ENCODE measurements around the gene MTAP. TPM values are rescaled to one million over a fixed set of nuclear protein-coding genes. Genes with fewer than 3 reads are reported as not detected.

MTAP gene
- total and polyA plus RNA-seq, 4 donors: 8.6 to 17.7 (median 12.6) TPM

DNA sequence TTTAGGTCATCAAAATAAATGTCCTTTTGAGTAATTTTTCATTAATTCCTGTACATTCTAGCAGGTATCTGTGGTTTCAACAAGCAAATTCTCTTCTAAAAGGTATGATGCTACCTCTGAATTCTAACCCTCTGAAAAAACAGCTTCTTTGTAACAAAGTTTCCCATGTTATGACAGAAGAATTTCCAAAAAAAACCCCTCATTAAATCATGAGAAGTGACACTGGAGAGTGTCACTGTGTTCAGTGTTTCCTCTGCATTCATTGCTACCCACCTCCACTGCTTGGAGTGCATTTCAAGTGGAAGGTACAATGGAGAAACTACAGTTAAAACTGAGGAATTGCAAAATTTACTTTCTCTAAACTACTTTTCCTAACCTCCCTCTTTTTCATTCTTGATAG is 181.7 kb downstream of the MTAP start:
- Histone ChIP-seq H3K4me3 (ENCODE audit: low read depth in 1 of 3, low read length in 3 of 3) (no peak overlapping the region), H3K27me3 (ENCODE audit: control insufficient read depth in 4 of 4, insufficient read depth in 4 of 4, low read length in 3 of 4) (peaks cover 0 to 7% (median under 1%) of the 10 kb centered on the region in 4 donors), H3K9me3 (ENCODE audit: control insufficient read depth in 4 of 4, low read length in 3 of 4) (no peaks in the 10 kb centered on the region), H3K4me1 (ENCODE audit: control insufficient read depth in 4 of 4, insufficient read depth in 4 of 4, low read length in 3 of 4) (no peaks in the 10 kb centered on the region), H3K9ac (ENCODE audit: low read depth in 1 of 2, low read length in 2 of 2) (no peak overlapping the region), H3K27ac (ENCODE audit: low read depth in 1 of 2, low read length in 2 of 2) (no peak overlapping the region), H3K36me3 (ENCODE audit: control insufficient read depth in 4 of 4, insufficient read depth in 3 of 4, low read depth in 1 of 4, low read length in 3 of 4) (no peaks in the 10 kb centered on the region)
- DNase-seq (ENCODE audit: low spot score): no peak
- no peak for TF ChIP-seq HNF4G (IDR thresholded peaks at IDR 0.05)
- TF ChIP-seq NR2F2 (IDR thresholded peaks at IDR 0.05): no peak
- TF ChIP-seq GABPA (IDR thresholded peaks at IDR 0.05 in 1 of 2, conservative IDR thresholded peaks at IDR 0.05 in 1 of 2): no peak
- TF ChIP-seq, protein P1, sequence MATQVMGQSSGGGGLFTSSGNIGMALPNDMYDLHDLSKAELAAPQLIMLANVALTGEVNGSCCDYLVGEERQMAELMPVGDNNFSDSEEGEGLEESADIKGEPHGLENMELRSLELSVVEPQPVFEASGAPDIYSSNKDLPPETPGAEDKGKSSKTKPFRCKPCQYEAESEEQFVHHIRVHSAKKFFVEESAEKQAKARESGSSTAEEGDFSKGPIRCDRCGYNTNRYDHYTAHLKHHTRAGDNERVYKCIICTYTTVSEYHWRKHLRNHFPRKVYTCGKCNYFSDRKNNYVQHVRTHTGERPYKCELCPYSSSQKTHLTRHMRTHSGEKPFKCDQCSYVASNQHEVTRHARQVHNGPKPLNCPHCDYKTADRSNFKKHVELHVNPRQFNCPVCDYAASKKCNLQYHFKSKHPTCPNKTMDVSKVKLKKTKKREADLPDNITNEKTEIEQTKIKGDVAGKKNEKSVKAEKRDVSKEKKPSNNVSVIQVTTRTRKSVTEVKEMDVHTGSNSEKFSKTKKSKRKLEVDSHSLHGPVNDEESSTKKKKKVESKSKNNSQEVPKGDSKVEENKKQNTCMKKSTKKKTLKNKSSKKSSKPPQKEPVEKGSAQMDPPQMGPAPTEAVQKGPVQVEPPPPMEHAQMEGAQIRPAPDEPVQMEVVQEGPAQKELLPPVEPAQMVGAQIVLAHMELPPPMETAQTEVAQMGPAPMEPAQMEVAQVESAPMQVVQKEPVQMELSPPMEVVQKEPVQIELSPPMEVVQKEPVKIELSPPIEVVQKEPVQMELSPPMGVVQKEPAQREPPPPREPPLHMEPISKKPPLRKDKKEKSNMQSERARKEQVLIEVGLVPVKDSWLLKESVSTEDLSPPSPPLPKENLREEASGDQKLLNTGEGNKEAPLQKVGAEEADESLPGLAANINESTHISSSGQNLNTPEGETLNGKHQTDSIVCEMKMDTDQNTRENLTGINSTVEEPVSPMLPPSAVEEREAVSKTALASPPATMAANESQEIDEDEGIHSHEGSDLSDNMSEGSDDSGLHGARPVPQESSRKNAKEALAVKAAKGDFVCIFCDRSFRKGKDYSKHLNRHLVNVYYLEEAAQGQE (IDR thresholded peaks at IDR 0.05): no peak
- TF ChIP-seq, protein P2, sequence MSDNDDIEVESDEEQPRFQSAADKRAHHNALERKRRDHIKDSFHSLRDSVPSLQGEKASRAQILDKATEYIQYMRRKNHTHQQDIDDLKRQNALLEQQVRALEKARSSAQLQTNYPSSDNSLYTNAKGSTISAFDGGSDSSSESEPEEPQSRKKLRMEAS (IDR thresholded peaks at IDR 0.05): no peak
- no peak for TF ChIP-seq HNF4A (conservative IDR thresholded peaks at IDR 0.05)
- TF ChIP-seq FOXA1 (IDR thresholded peaks at IDR 0.05): no peak
- no peak for TF ChIP-seq RAD21 (IDR thresholded peaks at IDR 0.05)

DNA sequence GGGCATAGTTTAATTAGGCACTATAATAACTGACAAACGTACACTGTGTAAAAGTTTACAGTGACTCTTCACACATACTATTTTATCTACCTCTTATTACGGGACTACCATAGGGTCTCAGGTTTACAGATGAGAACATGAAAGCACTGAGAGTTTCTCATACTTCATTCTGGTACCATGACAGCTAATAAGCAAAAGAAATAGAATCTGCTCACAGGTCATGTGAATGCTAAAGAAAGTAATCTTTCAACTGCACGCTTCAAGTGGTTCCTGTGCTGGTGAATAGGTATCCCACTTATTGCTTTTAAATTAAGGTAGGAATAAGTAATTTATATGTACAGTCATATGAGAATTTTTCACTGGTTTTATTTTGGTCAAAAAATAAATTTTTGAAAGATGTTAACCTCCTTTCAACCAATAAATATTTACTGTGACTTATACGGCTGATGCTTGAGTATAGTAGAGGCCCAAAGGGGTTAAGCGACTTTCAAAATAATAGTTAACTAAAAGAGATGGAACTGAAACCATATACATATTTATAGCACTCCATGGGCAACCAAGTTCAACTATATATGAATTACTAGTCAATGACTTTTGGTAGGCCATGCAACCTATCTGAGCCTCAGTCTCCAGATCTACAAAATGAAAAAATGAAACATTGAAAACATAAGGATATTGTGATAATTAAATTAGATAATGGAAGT is 183.7 kb downstream of the MTAP start:
- TF ChIP-seq FOXA1 (IDR thresholded peaks at IDR 0.05) (no peak), NR2F2 (IDR thresholded peaks at IDR 0.05) (no peak), HNF4G (IDR thresholded peaks at IDR 0.05) (no peak), RAD21 (IDR thresholded peaks at IDR 0.05) (no peak), ZBTB33 (IDR thresholded peaks at IDR 0.05) (no peak), CTCF (IDR thresholded peaks at IDR 0.05; ENCODE audit: low read depth, low read length, missing input control) (no peak)
- H3K27me3 ChIP-seq (ENCODE audit: control insufficient read depth in 4 of 4, insufficient read depth in 4 of 4, low read length in 3 of 4): peaks cover 0 to 7% (median under 1%) of the 10 kb centered on the region in 4 donors

More for the DNA sequence above, 183.7 kb downstream of the MTAP start:
- DNase-seq (ENCODE audit: low spot score): no peak
- 81% methylated on average over 5 of the region's 5 CpGs for WGBS
- Histone ChIP-seq H3K9me3 (ENCODE audit: control insufficient read depth in 4 of 4, low read length in 3 of 4) (peaks cover 0 to 6% (median 0%) of the 10 kb centered on the region in 4 donors), H3K4me3 (ENCODE audit: low read depth in 1 of 3, low read length in 3 of 3) (no peak overlapping the region), H3K36me3 (ENCODE audit: control insufficient read depth in 4 of 4, insufficient read depth in 3 of 4, low read depth in 1 of 4, low read length in 3 of 4) (no peaks in the 10 kb centered on the region), H3K9ac (ENCODE audit: low read depth in 1 of 2, low read length in 2 of 2) (no peak overlapping the region), H3K4me1 (ENCODE audit: control insufficient read depth in 4 of 4, insufficient read depth in 4 of 4, low read length in 3 of 4) (no peaks in the 10 kb centered on the region), H3K27ac (ENCODE audit: low read depth in 1 of 2, low read length in 2 of 2) (no peak overlapping the region)

Other genes with a start within 250 kb of the MTAP start
- under 1 TPM; 0.23 to 0.33 TPM for gene CDKN2A, start 191.8 kb downstream of the MTAP start, total RNA-seq
- under 1 TPM; 0.52 to 0.76 TPM for gene CDKN2A, start 191.8 kb downstream of the MTAP start, polyA plus RNA-seq
- gene CDKN2B-AS1, start 192.2 kb downstream of the MTAP start, total RNA-seq: under 1 TPM in 1 of 2 donors, not detected in 1; 0.42 TPM
- under 1 TPM in 1 of 2 donors, not detected in 1; 0.08 TPM for gene CDKN2B-AS1, start 192.2 kb downstream of the MTAP start, polyA plus RNA-seq
- gene CDKN2B, start 206.7 kb downstream of the MTAP start, total RNA-seq: 1 to 10 TPM in 1 of 2 donors, under 1 TPM in 1; 0.33 to 1.3 TPM
- under 1 TPM; 0.32 to 0.75 TPM for gene CDKN2B, start 206.7 kb downstream of the MTAP start, polyA plus RNA-seq